Measurements from ENCODE around the gene PEX11A.

Gene PEX11A

DNA sequence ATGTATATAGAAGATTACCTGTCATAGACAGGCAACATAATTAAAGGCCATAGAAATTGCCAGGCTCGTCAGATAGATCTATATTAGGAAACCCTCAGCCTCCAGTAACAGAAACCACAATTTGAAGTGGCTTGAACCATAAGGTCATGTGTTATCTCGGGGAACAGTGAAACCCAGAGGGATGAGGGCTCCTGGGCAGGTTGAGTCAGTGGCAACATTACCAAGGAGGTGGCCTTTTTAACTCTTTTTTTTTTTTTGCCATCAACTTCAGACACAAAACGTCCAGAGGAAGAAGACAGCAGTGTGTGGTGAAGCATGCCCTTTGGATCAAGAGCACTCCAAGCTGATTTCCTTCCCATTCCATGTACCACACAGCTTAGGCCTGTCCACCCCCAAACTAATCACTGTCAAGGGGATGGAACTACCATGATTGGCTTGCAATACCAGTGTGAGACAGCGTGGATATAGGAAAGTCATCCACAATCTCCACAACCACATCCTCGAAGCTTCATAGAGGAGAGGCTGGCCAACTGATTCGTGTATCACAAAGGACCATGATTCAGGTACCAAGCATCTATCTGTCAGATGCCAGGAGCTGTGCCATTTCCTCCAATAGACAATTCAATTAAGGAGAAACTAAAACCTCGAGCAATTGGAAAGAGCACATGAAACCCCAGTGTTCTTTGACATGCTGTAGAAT is 34.3 kb downstream of the PEX11A start:
- peak overlapping the region; percentile 71 for H3K4me3 Mint-ChIP-seq
- peaks cover 56% of the 10 kb centered on the region for H3K27me3 Mint-ChIP-seq (ENCODE audit: low read depth)
- H3K4me1 Mint-ChIP-seq (ENCODE audit: low read depth) = peaks cover 14% of the 10 kb centered on the region
- no peaks in the 10 kb centered on the region for H3K36me3 Mint-ChIP-seq (ENCODE audit: low read depth)
- H3K27ac Mint-ChIP-seq = no peak overlapping the region
- no peaks in the 10 kb centered on the region for H3K9me3 Mint-ChIP-seq
- DNase-seq (ENCODE audit: low spot score) = peak; percentile 49

DNA sequence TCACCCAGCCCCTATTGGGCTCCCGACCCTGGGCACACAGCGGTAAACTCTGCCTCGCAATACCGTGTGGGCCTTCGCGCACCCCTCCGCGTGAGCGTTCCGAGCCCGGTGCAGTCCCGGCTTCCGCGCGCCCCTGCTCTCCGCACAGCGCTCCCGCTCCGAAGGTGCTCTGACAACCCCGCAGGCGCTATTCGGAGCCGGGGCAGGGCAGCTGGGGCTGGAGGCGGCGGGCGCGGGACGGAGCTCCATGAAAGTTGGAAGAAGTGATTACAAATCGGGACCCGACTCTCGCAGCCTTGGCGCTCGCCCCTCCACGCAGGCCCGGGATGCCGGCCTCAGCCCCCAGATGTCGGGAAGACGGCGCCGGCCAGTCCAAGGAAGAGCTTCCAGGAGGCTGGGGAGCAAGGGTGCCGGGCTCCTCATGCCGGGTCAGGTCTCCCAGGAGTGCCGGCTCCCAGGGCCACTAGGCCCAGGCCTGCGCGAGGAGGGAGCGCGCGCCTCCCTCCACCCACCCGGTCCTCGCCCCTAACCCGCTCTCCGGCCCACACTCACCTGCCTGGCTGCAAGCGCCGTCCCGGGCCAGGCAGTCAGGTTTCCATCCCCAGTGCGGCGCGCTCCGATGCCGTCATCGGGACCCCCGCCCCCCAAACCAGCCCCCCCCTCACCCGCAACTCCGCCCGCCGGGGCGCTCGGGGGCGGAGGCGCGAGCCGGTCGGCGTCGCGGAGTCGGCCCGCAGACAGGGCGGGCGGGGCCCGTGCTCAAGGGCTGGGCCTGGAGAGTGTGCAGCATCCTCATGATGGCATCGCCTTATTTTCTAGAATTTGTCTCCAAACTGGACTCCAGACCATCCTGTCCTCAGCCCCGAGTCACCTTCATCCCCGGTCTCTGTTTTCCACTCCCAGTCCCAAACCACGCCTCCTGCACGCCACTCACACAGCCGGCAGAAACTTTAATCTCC is 35.4 kb downstream of the PEX11A start, which contains the start of gene KIF7:
KIF7 (minus strand) TSS at position 621 of the 959 bp plus-strand sequence. CDS start 2,537 bp downstream, outside the sequence.
- Mint-ChIP-seq H3K9me3 (no peaks in the 10 kb centered on the region), H3K4me1 (ENCODE audit: low read depth) (peaks cover 14% of the 10 kb centered on the region), H3K27ac (no peak within 1 kb of the TSS)

DNA sequence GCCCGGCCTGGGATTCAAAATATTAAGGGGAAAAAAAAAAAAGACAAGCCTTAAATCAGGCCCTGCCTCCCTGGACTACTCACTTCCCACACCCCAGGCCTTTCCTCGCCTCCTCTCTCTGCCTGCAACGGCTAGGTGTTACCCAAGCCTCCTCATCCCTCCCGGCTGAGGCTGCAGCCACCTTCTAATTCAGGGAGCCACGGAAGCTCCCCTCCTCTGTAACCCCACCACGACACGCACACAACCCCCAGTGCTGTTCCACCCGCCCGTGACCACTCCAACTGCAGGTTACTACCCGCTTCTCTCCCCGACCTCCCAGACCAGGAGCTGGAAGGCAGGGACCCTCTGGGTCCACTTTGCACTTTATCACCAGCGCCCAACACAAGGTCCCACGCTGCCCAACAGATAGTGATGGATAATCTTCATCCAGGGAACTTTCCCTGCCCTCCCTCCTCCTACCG is 36.2 kb downstream of the PEX11A start:
- peaks cover 42% of the 10 kb centered on the region for H3K27me3 Mint-ChIP-seq (ENCODE audit: low read depth)

More for the DNA sequence above, 35.4 kb downstream of the PEX11A start, which contains the start of gene KIF7:
- peak; percentile 15 for DNase-seq (ENCODE audit: low spot score)
- Mint-ChIP-seq H3K27me3 (ENCODE audit: low read depth) (peaks cover 47% of the 10 kb centered on the region), H3K36me3 (ENCODE audit: low read depth) (no peaks in the 10 kb centered on the region), H3K4me3 (peak within 1 kb of the TSS; percentile 71)

GRCh38 chr15:89653578-89653977 is 37.0 kb downstream of the PEX11A start:
- Mint-ChIP-seq H3K4me3 (no peak overlapping the region), H3K27me3 (ENCODE audit: low read depth) (peaks cover 36% of the 10 kb centered on the region)

More for the DNA sequence above, 36.2 kb downstream of the PEX11A start:
- Mint-ChIP-seq H3K4me1 (ENCODE audit: low read depth) (peaks cover 14% of the 10 kb centered on the region), H3K27ac (no peak overlapping the region), H3K9me3 (no peaks in the 10 kb centered on the region), H3K4me3 (peak overlapping the region; percentile 54), H3K36me3 (ENCODE audit: low read depth) (no peaks in the 10 kb centered on the region)
- no peak for DNase-seq (ENCODE audit: low spot score)

GRCh38 chr15:89652666-89653065 is 37.9 kb downstream of the PEX11A start:
- no peaks in the 10 kb centered on the region for H3K36me3 Mint-ChIP-seq (ENCODE audit: low read depth)
- DNase-seq (ENCODE audit: low spot score) = no peak
- peaks cover 35% of the 10 kb centered on the region for H3K27me3 Mint-ChIP-seq (ENCODE audit: low read depth)
- H3K4me3 Mint-ChIP-seq = no peak overlapping the region
- H3K9me3 Mint-ChIP-seq = no peaks in the 10 kb centered on the region
- no peak overlapping the region for H3K27ac Mint-ChIP-seq
- H3K4me1 Mint-ChIP-seq (ENCODE audit: low read depth) = peaks cover 14% of the 10 kb centered on the region

More at GRCh38 chr15:89653578-89653977, 37.0 kb downstream of the PEX11A start:
- H3K9me3 Mint-ChIP-seq = no peaks in the 10 kb centered on the region
- peaks cover 14% of the 10 kb centered on the region for H3K4me1 Mint-ChIP-seq (ENCODE audit: low read depth)
- H3K27ac Mint-ChIP-seq = no peak overlapping the region
- no peak for DNase-seq (ENCODE audit: low spot score)
- H3K36me3 Mint-ChIP-seq (ENCODE audit: low read depth) = no peaks in the 10 kb centered on the region

DNA sequence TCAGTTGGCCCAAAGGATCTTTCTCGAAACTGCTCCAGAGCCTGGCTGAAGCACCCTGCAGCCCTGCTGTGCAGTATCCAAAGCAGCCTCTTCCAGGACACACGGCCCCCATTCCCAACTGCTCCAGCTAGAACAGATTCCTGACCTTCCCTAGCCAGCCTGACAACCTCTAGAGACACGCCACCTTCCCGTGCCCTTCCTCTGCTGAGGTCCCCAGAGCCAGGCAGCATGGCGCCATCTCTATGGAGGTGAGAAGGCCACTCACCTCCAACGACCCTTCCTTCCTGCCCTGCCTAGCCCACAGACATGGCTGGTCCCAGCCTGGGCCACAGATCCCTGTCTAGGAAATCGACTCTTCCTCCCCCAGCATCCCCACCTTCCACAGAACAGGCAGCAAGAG is 38.4 kb downstream of the PEX11A start:
- no peak for DNase-seq (ENCODE audit: low spot score)
- no peak overlapping the region for H3K4me3 Mint-ChIP-seq
- no peak overlapping the region for H3K27ac Mint-ChIP-seq
- H3K27me3 Mint-ChIP-seq (ENCODE audit: low read depth) = peaks cover 31% of the 10 kb centered on the region
- H3K4me1 Mint-ChIP-seq (ENCODE audit: low read depth) = peaks cover 15% of the 10 kb centered on the region
- H3K36me3 Mint-ChIP-seq (ENCODE audit: low read depth) = no peaks in the 10 kb centered on the region
- H3K9me3 Mint-ChIP-seq = no peaks in the 10 kb centered on the region

DNA sequence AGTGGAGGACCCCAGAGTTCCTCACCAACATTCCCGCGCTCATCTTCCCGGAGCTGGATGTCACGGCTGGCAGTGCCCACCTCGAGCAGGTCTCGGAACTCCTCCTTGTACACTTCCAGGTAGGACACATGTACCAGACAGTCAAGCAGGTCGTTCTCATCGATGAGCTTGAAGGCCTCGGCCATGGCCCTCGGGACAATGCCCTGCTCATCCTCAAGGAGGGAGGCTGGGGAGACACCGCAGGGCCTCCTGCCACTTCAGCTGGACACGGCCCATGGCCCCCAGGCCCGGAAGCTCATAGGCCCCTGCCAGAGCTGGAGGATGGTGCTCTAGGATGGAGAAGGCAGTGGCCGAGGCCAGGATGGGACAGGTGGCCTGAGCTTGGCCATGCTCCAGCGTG is 40.8 kb downstream of the PEX11A start:
- Mint-ChIP-seq H3K36me3 (ENCODE audit: low read depth) (no peaks in the 10 kb centered on the region), H3K27me3 (ENCODE audit: low read depth) (peaks cover 15% of the 10 kb centered on the region), H3K4me3 (no peak overlapping the region), H3K27ac (no peak overlapping the region), H3K9me3 (no peaks in the 10 kb centered on the region), H3K4me1 (ENCODE audit: low read depth) (peaks cover 8% of the 10 kb centered on the region)
- DNase-seq (ENCODE audit: low spot score) = no peak

- Mint-ChIP-seq H3K9me3 (no peaks in the 10 kb centered on the region), H3K4me1 (ENCODE audit: low read depth) (peaks cover 3% of the 10 kb centered on the region), H3K27ac (no peak overlapping the region), H3K27me3 (ENCODE audit: low read depth) (peaks cover 9% of the 10 kb centered on the region), H3K4me3 (no peak overlapping the region), H3K36me3 (ENCODE audit: low read depth) (no peaks in the 10 kb centered on the region)
- no peak for DNase-seq (ENCODE audit: low spot score)
Measured at GRCh38 chr15:89649013-89649625, 41.4 kb downstream of the PEX11A start.

GRCh38 chr15:89648106-89649012 is 42.2 kb downstream of the PEX11A start:
- DNase-seq (ENCODE audit: low spot score) = no peak
- no peak overlapping the region for H3K27ac Mint-ChIP-seq
- peaks cover 4% of the 10 kb centered on the region for H3K27me3 Mint-ChIP-seq (ENCODE audit: low read depth)
- no peaks in the 10 kb centered on the region for H3K36me3 Mint-ChIP-seq (ENCODE audit: low read depth)
- H3K4me3 Mint-ChIP-seq = no peak overlapping the region
- H3K4me1 Mint-ChIP-seq (ENCODE audit: low read depth) = peaks cover 3% of the 10 kb centered on the region
- H3K9me3 Mint-ChIP-seq = no peaks in the 10 kb centered on the region

GRCh38 chr15:89647191-89647851 is 43.2 kb downstream of the PEX11A start:
- no peaks in the 10 kb centered on the region for H3K36me3 Mint-ChIP-seq (ENCODE audit: low read depth)
- H3K9me3 Mint-ChIP-seq = no peaks in the 10 kb centered on the region
- peak; percentile 61 for DNase-seq (ENCODE audit: low spot score)
- H3K27ac Mint-ChIP-seq = no peak overlapping the region
- no peaks in the 10 kb centered on the region for H3K27me3 Mint-ChIP-seq (ENCODE audit: low read depth)
- no peak overlapping the region for H3K4me3 Mint-ChIP-seq
- H3K4me1 Mint-ChIP-seq (ENCODE audit: low read depth) = peaks cover 3% of the 10 kb centered on the region

DNA sequence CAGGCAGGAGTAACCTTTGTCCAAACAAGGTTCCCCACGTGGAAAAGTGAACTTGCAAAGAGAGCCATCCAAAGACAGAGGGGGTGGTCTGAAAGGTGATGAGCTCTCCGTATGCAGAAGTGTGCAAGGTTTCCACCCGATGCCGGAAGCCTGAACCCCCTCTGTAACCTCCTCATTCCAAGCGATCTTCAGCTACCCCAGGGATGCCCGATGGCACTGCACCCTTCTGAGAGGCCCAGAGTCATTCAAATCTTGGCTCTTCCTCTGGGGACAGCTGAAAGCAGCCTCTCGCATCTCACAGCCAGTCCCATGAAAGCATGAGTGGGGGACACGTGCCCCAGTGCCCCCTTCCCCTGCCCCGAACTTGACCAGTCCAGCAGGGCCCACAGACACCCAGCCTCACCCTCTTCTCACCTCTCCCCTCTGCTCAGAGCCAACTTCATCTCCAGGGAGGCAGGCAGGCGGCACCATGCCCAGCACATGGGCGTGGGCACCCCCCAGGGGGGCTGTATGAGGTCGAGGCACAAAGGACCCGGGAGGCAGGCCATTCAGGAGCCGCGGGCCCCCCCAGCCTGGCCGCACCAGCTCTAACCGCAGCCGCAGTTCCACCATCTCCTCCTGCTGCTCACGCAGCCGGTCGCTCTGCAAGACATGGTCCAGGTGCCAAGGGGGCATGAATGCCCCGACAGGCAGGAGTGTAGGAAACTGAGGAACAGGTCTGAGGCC is 44.0 kb downstream of the PEX11A start:
- Mint-ChIP-seq H3K4me1 (ENCODE audit: low read depth) (peaks cover 3% of the 10 kb centered on the region), H3K27me3 (ENCODE audit: low read depth) (no peaks in the 10 kb centered on the region), H3K27ac (no peak overlapping the region), H3K4me3 (no peak overlapping the region), H3K9me3 (no peaks in the 10 kb centered on the region), H3K36me3 (ENCODE audit: low read depth) (no peaks in the 10 kb centered on the region)
- no peak for DNase-seq (ENCODE audit: low spot score)

- no peaks in the 10 kb centered on the region for H3K9me3 Mint-ChIP-seq
- H3K4me1 Mint-ChIP-seq (ENCODE audit: low read depth) = peaks cover 3% of the 10 kb centered on the region
- no peak overlapping the region for H3K4me3 Mint-ChIP-seq
- H3K27ac Mint-ChIP-seq = no peak overlapping the region
- no peak for DNase-seq (ENCODE audit: low spot score)
- H3K36me3 Mint-ChIP-seq (ENCODE audit: low read depth) = no peaks in the 10 kb centered on the region
- no peaks in the 10 kb centered on the region for H3K27me3 Mint-ChIP-seq (ENCODE audit: low read depth)
Measured at GRCh38 chr15:89645680-89646079, 44.9 kb downstream of the PEX11A start.
